SK-N-SH (cell line): ENCODE measurements around the gene EVPL.

Experiments used
- EZH2phosphoT487 ChIP-seq: fragments of 200-600 bp; sonication (generic); IDR thresholded peaks from 2 replicates; pipeline ENCODE4 v1.6.1; 2017; ENCODE audit warnings: low read depth, mixed run types, mild to moderate bottlenecking, antibody characterized with exemption, moderate library complexity, borderline replicate concordance
- MEF2A ChIP-seq: IDR thresholded peaks from 2 replicates; pipeline ENCODE4 v1.4.0; 2012; ENCODE audit warnings: low read depth, borderline replicate concordance
- RFX5 ChIP-seq: IDR thresholded peaks from 2 replicates; pipeline ENCODE4 v1.6.1; 2012; ENCODE audit warnings: mild to moderate bottlenecking, improper control_type of control experiment, low read length
- TF ChIP-seq, protein P1 (sequence below): fragments of 200-600 bp; sonication (generic); IDR thresholded peaks from 2 replicates; pipeline ENCODE4 v1.6.1; 2017; ENCODE audit warnings: antibody characterized with exemption, mild to moderate bottlenecking, moderate library complexity

DNA sequence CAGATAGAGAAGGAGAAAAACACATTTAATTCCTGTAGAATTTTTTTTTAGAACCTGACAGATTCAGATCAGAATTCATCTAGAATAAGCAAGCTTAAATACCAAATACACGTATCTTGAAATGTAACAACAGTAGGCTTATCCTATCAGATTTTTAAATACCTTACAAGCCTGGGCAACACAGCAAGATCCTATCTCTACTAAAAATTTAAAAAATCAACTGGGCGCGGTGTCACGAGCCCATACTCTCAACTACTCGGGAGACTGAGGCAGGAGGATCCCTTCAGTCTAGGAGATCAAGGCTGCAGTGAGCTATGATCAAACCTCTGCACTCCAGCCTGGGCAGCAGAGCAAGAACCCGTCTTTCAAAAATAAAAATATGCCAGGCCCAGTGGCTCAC lies 61.6 kb downstream of the EVPL start:
- TF ChIP-seq, protein P1, sequence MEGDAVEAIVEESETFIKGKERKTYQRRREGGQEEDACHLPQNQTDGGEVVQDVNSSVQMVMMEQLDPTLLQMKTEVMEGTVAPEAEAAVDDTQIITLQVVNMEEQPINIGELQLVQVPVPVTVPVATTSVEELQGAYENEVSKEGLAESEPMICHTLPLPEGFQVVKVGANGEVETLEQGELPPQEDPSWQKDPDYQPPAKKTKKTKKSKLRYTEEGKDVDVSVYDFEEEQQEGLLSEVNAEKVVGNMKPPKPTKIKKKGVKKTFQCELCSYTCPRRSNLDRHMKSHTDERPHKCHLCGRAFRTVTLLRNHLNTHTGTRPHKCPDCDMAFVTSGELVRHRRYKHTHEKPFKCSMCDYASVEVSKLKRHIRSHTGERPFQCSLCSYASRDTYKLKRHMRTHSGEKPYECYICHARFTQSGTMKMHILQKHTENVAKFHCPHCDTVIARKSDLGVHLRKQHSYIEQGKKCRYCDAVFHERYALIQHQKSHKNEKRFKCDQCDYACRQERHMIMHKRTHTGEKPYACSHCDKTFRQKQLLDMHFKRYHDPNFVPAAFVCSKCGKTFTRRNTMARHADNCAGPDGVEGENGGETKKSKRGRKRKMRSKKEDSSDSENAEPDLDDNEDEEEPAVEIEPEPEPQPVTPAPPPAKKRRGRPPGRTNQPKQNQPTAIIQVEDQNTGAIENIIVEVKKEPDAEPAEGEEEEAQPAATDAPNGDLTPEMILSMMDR = no peak
- TF ChIP-seq MEF2A (no peak), RFX5 (no peak), EZH2phosphoT487 (no peak)
